ENCODE data around the gene NXPH1.

- TF ChIP-seq CTCF (IDR thresholded peaks at IDR 0.05): no peak
- no peak for TF ChIP-seq POLR2AphosphoS5 (IDR thresholded peaks at IDR 0.05)
- no peak for TF ChIP-seq POLR2A (IDR thresholded peaks at IDR 0.05; ENCODE audit: low read depth)
These were observed 340.1 kb downstream of the NXPH1 start for GRCh38 chr7:8773518-8773917.
